Activated naive CD4-positive, alpha-beta T cell (primary cell): Measurements from ENCODE around the gene STXBP6.

Experiments used
- DNase-seq, 4 experiments: peaks; one replicate each; lab custom pipeline; 2025; lab: John Stamatoyannopoulos, UW

Gene STXBP6

GRCh38 chr14:24915958-24916595 lies 133.9 kb downstream of the STXBP6 start:
- DNase-seq, result no peak

DNA sequence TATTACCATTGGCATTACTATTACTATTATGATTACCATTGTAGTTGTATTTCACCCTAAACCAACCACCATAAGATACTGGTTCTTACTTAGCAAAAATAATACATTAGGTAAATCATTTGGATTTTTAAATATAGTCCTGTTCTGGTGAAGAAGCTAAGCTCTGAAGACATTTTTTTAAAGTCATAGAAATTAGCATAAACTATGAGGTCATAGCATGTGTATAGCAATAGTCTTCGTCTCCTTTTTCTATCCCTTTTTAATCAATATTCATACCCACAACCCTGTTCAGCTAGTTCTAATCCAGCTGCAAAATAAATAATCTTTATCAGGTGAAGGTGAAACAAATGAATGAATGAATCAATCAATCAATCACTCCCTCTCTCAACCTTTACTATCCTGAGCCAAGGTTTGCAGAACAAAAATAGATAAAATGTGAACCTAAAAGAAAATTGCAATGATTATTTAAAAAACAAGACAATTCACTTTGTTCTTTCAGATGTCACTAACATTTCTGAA lies 134.5 kb downstream of the STXBP6 start:
- no peak for DNase-seq

DNA sequence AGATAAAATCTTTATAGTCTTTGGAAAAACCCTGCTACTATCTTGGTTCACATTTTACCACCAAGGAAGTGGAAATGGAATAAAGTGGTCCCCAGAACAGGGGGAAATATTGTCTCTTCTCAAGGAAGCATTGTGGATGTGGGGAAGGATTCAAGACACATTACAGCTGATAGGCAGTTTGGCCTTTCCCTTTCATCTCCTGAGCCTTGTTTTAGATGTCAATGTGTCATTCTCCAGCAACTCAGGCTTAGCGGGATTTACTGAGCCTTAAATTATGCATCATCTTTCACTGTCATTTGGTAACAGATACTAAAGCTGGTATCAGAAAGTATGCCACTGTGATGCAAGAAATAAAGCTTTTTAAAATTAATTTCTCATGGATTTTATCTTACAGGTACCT lies 136.2 kb downstream of the STXBP6 start:
- no peak for DNase-seq

DNA sequence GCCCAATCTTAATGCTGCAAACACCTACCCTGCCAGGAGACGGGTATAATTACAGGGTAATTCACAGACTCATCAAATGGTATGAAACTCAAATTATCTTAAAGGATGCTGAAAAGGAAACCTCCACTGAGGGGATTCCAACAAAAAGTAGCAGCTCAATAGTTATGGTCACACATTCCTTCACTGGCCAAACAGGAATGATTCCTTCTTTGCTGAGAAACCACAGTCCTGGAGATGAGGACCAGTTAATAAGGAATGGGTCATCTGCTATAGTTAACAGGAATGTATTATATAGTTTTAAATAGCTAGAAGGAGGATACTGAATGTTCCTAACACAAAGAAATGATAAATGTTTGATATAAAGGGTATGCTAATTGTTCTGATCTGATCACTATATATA lies 136.9 kb downstream of the STXBP6 start:
- no peak for DNase-seq

DNA sequence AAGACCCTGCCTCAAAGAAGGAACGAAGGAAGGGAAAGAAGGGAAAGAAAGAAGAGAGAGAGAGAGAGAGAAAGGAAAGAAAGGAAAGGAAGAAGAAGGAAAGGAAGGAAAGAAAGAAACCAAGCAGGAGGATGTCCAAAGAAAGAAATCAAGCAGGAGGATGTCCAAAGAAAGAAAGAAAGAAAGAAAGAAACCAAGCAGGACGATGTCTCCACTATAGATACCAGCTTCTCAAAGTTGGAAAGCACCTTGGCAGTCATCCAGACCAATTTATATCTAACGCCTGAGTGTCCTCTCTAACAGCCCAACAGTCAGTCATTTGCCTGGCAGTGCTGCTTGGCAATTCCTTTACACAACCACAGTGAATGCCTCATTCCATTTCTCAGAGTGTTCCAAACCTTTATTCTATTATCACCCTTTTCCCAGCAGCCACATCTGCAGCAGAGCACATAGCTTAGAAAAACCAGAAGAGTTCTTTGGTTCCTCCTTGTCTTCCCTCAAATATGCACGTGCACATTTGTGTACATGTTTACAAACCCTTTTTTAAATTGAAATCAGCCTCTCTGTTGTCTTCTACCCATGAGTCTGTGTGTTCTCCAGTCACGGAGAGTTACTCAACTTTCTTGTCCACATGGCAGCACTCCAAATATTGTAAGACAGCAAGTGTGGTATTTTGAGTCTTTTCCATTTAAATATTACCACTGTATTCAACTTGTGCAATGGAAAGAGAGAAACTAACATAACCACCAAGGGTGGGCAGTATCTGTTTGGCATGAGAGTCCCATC lies 138.4 kb downstream of the STXBP6 start:
- DNase-seq, result no peak

DNA sequence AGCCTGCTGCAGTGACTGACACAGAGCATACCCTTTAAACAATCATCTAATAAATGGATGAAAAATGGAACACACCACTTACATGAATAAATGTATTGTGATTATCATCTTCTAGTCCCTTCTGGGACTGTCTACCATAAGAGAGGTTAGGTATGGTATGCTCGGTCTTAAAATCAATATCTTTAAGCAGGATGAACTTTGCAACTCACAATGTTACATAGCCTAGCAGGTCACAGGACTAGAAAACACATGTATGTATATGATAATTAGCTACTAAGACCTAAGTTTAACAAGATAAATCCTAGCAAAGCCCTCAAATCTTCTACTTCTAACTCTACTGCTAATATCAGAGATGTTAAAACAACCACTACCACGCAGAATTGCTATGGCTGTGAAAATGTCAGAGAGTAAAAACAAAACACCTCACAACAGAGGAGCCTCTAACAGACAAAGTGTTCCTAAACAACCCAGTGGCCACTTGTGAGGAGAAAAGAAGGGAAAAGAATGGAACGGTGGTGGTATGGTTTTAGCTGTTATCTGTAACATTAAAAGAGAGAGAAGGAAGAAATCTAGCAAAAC lies 139.4 kb downstream of the STXBP6 start:
- no peak for DNase-seq

DNA sequence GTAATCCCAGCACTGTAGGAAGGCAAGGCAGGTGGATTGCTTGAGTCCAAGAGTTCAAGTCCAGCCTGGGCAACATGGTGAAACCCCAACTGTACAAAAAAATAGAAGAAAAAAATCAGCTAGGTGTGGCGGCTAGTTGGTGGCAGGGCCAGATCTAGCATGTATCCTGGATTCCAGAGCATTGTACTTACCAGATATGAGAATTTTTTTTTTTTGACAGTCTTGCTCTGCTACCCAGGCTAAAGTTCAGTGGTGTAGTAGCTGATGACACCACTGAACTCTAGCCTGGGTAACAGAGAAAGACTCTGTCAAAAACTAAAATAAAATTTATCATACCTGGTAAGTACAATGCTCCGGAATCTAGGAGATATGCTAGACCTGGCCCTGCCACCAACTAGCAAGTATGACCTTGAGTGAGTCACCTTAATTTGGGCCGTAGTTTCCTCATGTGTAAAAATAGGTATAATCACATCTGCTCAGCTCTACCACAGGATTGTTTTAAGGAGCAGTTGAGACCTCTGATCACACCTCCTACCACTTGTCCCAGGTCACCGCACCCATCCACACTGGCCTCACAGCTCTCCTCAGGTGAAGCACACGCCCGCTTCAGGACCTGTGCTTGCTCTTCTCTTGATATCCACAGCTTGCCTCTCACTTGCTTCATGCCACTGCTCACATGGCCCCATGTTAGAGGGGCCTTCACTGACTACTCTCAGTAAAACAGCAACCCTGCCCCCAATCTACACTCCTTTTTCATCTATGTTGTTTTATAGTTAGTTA lies 140.2 kb downstream of the STXBP6 start:
- DNase-seq, result no peak

DNA sequence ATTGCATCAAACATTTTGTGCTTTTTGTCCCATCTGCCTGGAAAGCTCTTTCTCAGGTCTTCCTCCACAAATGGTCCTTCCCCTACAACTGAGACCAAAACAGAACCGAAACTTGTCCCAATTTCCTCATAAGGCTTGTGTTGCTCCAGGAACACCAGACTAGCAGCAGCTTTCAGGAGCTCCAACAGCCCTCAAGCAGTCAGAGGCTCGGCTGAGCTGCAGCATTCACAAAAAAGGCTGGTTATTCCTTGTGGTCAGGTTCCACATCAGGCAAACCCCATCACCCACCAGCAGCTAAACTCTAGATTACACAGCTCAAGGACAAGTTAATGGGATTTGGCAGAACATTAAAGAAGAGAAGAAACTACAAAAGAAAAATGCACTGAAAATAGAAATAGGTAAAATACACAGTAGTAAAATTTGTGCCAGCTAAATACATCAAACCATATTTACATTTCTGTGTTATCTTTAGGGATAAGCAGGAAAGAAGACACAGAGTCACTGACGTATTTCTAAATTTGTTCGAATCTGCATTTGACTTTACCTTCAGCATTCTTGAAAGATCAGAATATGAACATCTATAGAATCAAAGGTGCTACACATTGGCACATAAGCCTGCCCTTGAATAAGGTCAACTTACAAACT lies 141.2 kb downstream of the STXBP6 start:
- no peak for DNase-seq

DNA sequence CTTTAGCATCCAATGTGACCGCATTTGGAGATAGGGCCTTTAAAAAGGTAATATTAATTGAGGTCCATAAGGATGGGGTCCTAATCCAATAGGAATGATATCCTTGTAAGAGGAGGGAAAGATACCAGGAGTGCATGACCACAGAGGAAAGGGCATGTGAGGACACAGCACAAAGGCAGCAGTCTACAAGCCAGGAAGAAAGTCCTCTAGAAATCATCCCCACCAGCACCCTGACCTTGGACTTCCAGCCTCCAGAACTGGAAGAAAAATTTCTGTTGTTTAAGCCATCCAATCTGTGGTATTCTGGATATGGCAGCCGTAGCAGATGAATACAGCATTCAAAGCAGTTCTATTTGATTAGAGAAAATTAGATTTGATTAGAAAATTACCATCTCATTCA lies 145.4 kb downstream of the STXBP6 start:
- DNase-seq, result no peak

DNA sequence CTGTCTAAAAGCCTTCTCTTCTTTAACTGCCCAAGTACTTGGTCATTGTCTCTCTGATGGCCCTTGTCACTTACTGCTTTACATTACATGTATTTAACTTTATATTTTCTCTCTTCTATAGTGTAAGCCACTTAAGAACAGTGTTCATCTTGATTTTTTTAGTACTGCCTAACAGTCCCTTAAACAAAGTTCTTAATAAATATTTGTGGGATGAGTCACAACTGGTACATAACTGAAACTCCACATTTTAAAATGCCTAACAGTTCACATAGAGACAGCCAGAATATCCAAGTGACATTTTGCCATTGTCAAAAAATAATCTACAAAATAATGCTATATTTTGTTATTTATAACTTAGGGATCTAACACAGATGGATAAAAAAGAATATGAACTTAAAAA lies 146.6 kb downstream of the STXBP6 start:
- no peak for DNase-seq

DNA sequence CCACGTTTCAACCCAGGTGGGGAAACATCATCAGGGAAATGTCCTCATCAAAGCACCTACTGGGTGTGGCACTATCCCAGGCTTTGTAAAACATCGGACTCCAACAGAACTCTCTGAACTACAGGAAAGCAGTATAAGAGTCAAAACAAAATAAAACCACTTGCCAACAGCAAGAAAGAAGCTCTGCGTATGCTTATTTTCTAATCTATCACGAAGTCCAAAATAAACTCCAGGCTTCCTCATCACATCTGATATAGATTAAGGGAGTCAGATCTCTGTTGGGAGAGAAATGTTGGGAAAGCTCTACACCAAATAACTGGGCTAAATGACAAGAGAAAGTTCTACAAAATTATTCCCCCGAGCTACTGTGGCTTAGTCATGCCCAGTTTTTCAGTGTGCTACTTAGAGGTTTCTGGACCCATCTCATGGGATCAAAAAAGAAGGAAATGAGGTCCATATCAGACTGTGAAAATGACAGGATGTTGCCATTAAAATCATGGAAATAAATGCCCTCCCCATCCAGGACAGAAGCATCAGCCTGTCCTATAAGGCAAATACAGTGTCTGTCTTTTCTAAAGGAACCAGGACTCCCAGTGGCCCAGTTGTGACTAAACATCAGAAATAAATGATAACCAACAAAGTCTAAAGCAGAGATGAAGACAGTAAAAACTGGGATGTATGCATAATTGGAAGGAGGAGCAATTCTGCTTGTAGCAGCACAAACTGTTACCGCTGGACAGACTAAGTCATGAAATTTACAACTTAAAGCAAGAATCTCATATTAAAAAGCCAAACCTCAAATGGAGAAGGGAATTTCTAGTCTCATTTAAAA lies 149.5 kb downstream of the STXBP6 start:
- no peak for DNase-seq

GRCh38 chr14:24897793-24898192 lies 152.2 kb downstream of the STXBP6 start:
- DNase-seq, result no peak

GRCh38 chr14:24895622-24896021 lies 154.3 kb downstream of the STXBP6 start:
- DNase-seq, result no peak

- no peak for DNase-seq
These were observed 154.7 kb downstream of the STXBP6 start for GRCh38 chr14:24895243-24895583.

DNA sequence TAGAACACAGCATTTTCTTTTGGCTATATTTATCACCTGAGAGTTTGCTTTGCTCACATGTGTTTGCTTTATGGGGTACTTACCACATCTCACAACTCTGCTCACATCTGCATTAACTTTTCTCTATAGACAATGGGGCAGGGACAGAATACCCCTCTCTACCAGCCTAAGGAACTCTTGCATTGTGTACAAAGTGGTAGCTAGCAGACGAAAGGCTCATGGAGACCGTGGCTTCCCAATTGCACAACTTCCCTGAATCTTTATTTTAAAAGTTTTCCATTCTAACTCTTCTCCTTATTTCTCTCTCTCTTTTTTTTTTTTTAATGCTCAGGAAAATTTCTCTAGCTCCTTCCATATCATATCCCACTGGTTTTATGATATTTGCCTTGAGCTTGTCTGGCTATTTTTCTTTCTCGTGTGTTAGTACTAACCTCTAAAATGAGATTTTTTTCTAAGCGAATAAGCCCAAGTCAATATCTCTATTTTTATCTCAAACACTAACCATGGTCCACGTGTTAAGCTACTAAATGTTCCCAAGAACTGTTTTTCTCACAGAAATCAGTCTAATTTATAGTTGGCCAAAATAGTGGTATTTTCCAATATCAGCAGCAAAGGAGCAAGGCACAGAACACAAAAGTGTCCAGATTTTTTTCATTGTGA lies 155.2 kb downstream of the STXBP6 start:
- no peak for DNase-seq

DNA sequence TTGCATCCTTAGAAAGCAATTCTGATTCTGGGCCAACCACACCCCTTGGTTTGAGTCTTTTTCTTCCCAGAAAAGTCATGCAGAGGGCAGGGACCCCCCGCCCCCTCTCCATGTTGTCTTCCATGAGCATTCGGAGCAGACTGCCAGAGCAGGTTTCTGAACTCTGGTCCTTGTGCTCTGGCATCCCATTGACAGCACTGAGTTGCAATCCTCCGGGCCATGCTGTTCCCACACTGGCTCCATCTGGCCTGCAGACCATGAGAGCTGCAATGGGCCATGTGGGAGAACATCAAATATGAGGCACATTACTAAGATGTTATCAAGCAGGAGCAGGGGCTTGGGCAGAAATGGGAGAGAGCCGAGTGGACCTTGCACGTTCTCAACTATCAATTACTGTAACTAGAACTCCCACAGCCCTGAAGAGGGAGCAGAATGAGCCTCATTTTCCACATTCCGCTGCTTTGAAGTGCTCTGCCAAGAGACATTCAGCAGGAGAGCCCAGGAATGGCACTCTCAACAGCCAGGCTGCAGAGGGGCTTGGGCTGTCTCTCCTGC lies 157.4 kb downstream of the STXBP6 start:
- no peak for DNase-seq

DNA sequence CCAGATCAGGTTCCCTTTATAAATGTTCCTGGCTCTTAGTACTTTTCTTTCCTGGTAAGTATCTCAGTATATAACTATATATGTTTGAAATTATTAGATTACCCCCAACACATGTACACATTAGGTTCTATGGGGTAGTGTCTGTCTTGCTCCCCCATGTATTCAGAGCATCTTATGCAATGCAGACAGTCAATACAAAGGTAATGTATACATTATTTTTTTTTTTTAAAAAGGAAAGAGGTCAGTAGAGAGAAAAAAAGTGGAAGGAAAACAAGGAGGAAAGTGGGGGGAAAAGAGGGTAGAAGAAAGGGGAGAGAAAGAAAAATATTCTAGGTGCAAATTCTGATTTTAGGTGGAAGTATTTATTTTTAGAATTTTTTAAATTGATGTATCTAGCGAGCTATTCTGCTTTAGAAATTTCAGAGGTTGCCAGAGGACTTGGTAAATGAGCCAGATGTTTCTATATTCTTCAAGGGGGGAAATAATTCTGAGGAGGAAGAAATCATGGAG lies 157.9 kb downstream of the STXBP6 start:
- DNase-seq, result no peak

DNA sequence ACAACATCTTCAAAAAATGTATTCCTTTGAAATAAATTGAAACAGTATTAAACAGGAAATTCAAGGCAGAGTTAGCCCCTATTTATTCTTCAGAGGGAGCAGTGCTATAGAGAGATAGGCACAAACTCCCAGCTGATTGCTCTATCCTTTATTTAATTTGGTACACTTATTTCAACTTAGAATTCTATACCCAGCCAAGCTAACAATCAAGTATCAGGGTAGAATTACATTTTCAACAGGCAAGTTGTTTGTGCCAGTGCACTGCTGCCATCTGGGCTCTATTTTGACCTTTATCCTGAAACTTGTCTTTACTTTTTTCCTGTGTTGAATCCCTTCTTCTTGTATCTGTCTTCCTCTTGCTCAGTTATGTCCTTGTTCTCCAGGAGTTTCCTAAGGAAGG lies 159.2 kb downstream of the STXBP6 start:
- DNase-seq, result no peak

GRCh38 chr14:24889843-24890242 lies 160.1 kb downstream of the STXBP6 start:
- DNase-seq, result no peak

GRCh38 chr14:24888532-24888931 lies 161.4 kb downstream of the STXBP6 start:
- no peak for DNase-seq
